Measurements from ENCODE around the gene PNPLA8. TPM values are rescaled to one million over a fixed set of nuclear protein-coding genes. Genes with fewer than 3 reads are reported as not detected.

The PNPLA8 gene
- total RNA-seq, 2 experiments from 2014 or later, result 19.2 to 21.4 TPM

DNA sequence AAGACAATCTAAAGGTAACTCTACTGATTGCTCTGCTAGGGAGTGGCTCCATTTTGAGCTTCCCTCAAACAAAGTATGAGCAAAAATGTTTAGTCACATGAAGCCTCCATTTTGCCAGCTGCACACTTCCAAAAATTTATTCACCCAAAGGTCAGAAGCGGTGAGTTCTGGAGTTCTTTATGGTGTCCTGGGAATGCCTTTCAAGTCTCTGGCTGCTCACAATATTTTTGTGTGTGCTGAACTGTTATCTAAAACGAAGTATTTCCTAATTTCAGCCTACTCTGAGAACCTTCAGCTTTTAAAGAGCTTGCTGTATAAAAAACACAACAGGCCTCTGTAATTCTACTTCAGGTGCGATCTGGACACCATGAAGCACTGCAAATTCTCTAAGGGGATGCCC is 85.3 kb downstream of the PNPLA8 start:
- ATAC-seq, result no peak
- intact Hi-C loops (cut with micrococcal nuclease), result no loop called here
- CTCF ChIA-PET, result interaction anchor here (1.5 kb wide), 1 partner anchor 56 kb away, joined by 3 read pairs; no protein-coding TSS in a partner anchor
- TF ChIP-seq, protein P1, sequence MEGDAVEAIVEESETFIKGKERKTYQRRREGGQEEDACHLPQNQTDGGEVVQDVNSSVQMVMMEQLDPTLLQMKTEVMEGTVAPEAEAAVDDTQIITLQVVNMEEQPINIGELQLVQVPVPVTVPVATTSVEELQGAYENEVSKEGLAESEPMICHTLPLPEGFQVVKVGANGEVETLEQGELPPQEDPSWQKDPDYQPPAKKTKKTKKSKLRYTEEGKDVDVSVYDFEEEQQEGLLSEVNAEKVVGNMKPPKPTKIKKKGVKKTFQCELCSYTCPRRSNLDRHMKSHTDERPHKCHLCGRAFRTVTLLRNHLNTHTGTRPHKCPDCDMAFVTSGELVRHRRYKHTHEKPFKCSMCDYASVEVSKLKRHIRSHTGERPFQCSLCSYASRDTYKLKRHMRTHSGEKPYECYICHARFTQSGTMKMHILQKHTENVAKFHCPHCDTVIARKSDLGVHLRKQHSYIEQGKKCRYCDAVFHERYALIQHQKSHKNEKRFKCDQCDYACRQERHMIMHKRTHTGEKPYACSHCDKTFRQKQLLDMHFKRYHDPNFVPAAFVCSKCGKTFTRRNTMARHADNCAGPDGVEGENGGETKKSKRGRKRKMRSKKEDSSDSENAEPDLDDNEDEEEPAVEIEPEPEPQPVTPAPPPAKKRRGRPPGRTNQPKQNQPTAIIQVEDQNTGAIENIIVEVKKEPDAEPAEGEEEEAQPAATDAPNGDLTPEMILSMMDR (IDR thresholded peaks at IDR 0.05), result no peak
- Mint-ChIP-seq H3K36me3 (ENCODE audit: low read depth) (no peaks in the 10 kb centered on the region), H3K27me3 (peaks cover 2% of the 10 kb centered on the region), H3K27ac (no peak overlapping the region), H3K4me1 (ENCODE audit: low read depth) (peaks cover 19% of the 10 kb centered on the region), H3K4me3 (no peak overlapping the region), H3K9me3 (no peaks in the 10 kb centered on the region)
- POLR2A ChIA-PET, result no interaction called here
- DNase-seq, result no peak

DNA sequence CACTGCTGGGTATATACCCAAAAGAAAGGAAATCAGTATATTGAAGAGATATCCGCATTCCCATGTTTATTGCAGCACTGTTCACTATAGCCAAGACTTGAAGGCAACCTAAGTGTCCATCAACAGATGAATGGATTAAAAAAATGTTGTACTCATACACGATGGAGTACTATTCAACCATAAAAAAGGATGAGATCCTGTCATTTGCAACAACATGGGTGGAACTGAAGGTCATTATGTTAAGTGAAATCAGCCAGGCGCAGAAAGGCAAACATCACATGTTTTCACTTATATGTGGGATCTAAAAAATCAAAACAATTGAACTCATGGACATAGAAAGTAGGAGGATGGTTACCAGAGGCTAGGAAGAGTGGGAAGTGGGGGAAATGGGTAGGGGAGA is 89.0 kb downstream of the PNPLA8 start:
- intact Hi-C loops (cut with micrococcal nuclease), result no loop called here
- peaks cover 27% of the 10 kb centered on the region for H3K4me1 Mint-ChIP-seq (ENCODE audit: low read depth)
- H3K9me3 Mint-ChIP-seq, result no peaks in the 10 kb centered on the region
- no peaks in the 10 kb centered on the region for H3K36me3 Mint-ChIP-seq (ENCODE audit: low read depth)
- ATAC-seq (no peak), DNase-seq (no peak)
- ChIA-PET POLR2A (no interaction called here), CTCF (no interaction called here)
- no peak overlapping the region for H3K27ac Mint-ChIP-seq
- H3K4me3 Mint-ChIP-seq, result no peak overlapping the region
- TF ChIP-seq, protein P1 (IDR thresholded peaks at IDR 0.05), result no peak
- peaks cover 2% of the 10 kb centered on the region for H3K27me3 Mint-ChIP-seq

DNA sequence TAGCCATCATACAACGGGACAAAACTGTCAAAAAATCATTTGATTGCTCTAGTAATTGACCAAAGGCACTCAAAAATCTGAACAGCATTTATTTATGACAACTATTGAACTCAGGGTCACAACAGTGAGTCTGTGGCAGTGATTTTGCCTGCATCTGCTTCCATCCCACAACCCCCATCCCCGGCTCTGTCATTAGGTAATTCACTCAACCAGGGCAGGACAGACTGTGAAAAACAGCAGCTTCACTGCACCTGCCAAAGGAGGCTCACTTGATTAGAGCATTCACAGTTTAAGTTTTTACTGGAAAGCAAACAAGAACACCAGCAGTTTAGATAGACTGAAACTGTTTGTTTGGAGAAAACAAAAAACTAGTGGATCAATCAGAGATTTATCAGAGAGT is 91.9 kb downstream of the PNPLA8 start:
- Mint-ChIP-seq H3K36me3 (ENCODE audit: low read depth) (no peaks in the 10 kb centered on the region), H3K27me3 (peaks cover 2% of the 10 kb centered on the region), H3K4me3 (no peak overlapping the region), H3K9me3 (no peaks in the 10 kb centered on the region), H3K27ac (no peak overlapping the region), H3K4me1 (ENCODE audit: low read depth) (peaks cover 35% of the 10 kb centered on the region)
- TF ChIP-seq, protein P1 (IDR thresholded peaks at IDR 0.05), result no peak
- POLR2A ChIA-PET, result interaction anchor here (1.2 kb wide), 1 partner anchor 20 kb away, joined by 5 read pairs; no protein-coding TSS in a partner anchor
- ATAC-seq (no peak), DNase-seq (no peak)
- intact Hi-C loops (cut with micrococcal nuclease), result no loop called here
- CTCF ChIA-PET, result no interaction called here

DNA sequence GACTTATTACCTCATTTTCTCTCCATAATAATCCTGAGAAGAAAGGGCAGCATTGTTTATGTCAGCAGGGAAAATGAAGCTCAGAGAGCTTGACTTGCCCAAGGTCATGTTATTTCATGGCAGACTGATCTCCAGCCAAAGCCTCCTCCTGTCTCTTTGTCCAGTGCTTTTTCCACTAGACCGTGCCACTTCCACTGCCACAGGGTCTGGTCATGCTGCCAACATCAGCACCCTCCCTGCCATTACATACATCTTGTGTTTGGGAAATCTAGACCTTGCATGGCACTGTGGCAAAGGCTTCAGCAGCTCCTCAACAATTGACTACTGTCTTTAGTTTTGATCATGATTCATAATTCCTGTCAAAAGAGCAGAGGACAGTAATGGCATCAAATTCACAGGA is 94.8 kb downstream of the PNPLA8 start:
- H3K9me3 Mint-ChIP-seq, result no peaks in the 10 kb centered on the region
- H3K27ac Mint-ChIP-seq, result no peak overlapping the region
- TF ChIP-seq, protein P1 (IDR thresholded peaks at IDR 0.05), result no peak
- ChIA-PET POLR2A (interaction anchor here (0.7 to 1.0 kb wide), 2 partner anchors 20 to 24 kb away, joined by 3 to 5 read pairs; no protein-coding TSS in a partner anchor), CTCF (interaction anchor here (1.1 kb wide), 2 partner anchors 21 to 66 kb away, joined by 3 read pairs; no protein-coding TSS in a partner anchor)
- ATAC-seq (no peak), DNase-seq (no peak)
- no peaks in the 10 kb centered on the region for H3K36me3 Mint-ChIP-seq (ENCODE audit: low read depth)
- H3K4me1 Mint-ChIP-seq (ENCODE audit: low read depth), result peaks cover 37% of the 10 kb centered on the region
- intact Hi-C loops (cut with micrococcal nuclease), result no loop called here
- H3K4me3 Mint-ChIP-seq, result no peak overlapping the region
- peaks cover 1% of the 10 kb centered on the region for H3K27me3 Mint-ChIP-seq

DNA sequence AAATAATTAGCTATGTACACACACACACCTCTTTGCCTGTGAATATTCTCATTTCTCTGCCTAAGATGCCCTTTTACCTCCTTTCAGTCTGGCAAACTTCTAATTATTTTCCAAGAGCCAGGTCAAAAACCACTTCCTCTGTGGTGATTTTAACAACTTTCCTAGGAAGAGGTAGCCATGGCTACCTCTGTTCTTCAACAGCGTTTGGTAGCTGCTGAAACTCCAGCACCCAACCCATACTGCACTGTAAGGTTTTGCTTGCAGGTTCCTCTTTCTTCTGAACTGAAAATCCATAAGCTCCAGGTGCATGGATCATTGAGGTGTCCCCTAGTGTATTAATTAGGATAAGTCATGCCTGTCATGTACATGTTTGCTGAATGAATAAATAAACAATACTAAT is 95.3 kb downstream of the PNPLA8 start:
- intact Hi-C loops (cut with micrococcal nuclease), result no loop called here
- DNase-seq (no peak), ATAC-seq (no peak)
- Mint-ChIP-seq H3K4me1 (ENCODE audit: low read depth) (peaks cover 37% of the 10 kb centered on the region), H3K27ac (no peak overlapping the region), H3K9me3 (no peaks in the 10 kb centered on the region), H3K27me3 (peaks cover 1% of the 10 kb centered on the region), H3K36me3 (ENCODE audit: low read depth) (no peaks in the 10 kb centered on the region), H3K4me3 (no peak overlapping the region)
- ChIA-PET CTCF (interaction anchor here (1.1 kb wide), 1 partner anchor 67 kb away, joined by 3 read pairs; no protein-coding TSS in a partner anchor), POLR2A (interaction anchor here (0.7 to 1.0 kb wide), 2 partner anchors 20 to 24 kb away, joined by 3 to 5 read pairs; no protein-coding TSS in a partner anchor)
- TF ChIP-seq, protein P1 (IDR thresholded peaks at IDR 0.05), result no peak

Measured in activated CD8-positive, alpha-beta T cell treated with anti-CD3 and anti-CD28 coated beads for 36 hours (primary cell).